Body of pancreas (tissue), 4 donors: ENCODE data around the gene ZMYND11. TPM values are rescaled to one million over a fixed set of nuclear protein-coding genes. Genes with fewer than 3 reads are reported as not detected.
A peak's percentile ranks its signal among the peaks of the same experiment; 100 is the strongest.

Source experiments
- ATAC-seq: fragments of 150-250 bp; one replicate; pipeline ENCODE4 v1.9.1; 2016
- DNase-seq, 4 donors: peaks; one replicate each; pipeline ENCODE4 v3.0.0-alpha.2; 2019
- H3K27ac ChIP-seq, 4 donors: fragments of 200-600 bp; sonication (generic); 1 replicate in 3 of 4; 2 replicates in 1 of 4; pipeline versions ENCODE4 v1.5.1 to v1.6.1; 2016 to 2019; ENCODE audit warnings: mild to moderate bottlenecking in 1 of 4, mixed read lengths in 1 of 4, moderate library complexity in 1 of 4
- H3K27me3 ChIP-seq, 2 donors: fragments of 200-600 bp; sonication (generic); one replicate each; pipeline ENCODE4 v1.6.0; 2016; ENCODE audit warnings: mild to moderate bottlenecking in 1 of 2
- H3K36me3 ChIP-seq, 2 donors: fragments of 200-600 bp; sonication (generic); replicated peaks in 1 of 2; 2 replicates each; pipeline ENCODE4 v1.5.1; 2016; ENCODE audit warnings: low read depth in 2 of 2; ENCODE audit not compliant: insufficient read depth in 1 of 2
- H3K4me1 ChIP-seq: fragments of 200-600 bp; sonication (generic); one replicate; pipeline ENCODE4 v1.6.0; 2016
- H3K4me3 ChIP-seq, 2 donors: fragments of 200-600 bp; sonication (generic); 1 replicate in 1 of 2; 2 replicates in 1 of 2; pipeline ENCODE4 v1.5.1; 2016 to 2019
- H3K9me3 ChIP-seq, 3 donors: fragments of 200-600 bp; sonication (generic); 1 replicate in 2 of 3; 2 replicates in 1 of 3; pipeline ENCODE4 v1.5.1; 2016
- CTCF ChIP-seq, 7 experiments: fragments of 450-650 bp in 4 of 7; fragments of 200-600 bp in 3 of 7; sonication (generic) in 3 of 7; IDR thresholded peaks; one replicate each; pipeline ENCODE4 v1.5.1; 2016 to 2019; ENCODE audit warnings: antibody characterized with exemption in 7 of 7
- POLR2A ChIP-seq, 3 donors: fragments of 450-650 bp; IDR thresholded peaks; one replicate each; pipeline ENCODE4 v1.6.1; 2016; ENCODE audit warnings: antibody characterized with exemption in 3 of 3, mild to moderate bottlenecking in 2 of 3
- WGBS, 2 donors: methylation state at CpG; one replicate each; pipeline ENCODE4 v1.1.5; 2017; 5-methylcytosine and 5-hydroxymethylcytosine counted together
- intact Hi-C: fragments of 100-400 bp; cut with DNase I; formaldehyde crosslinking; loops from one replicate; pipeline ENCODE4 v1.15.1; 2023
- total RNA-seq, 2 donors: library from RNA; depleted of rRNA; stranded (reverse); fragments of >200 nt; gene quantifications; one replicate each; pipeline ENCODE4 v1.1.0, GENCODE V29; 2016

ZMYND11 gene
- total RNA-seq, 2 donors from 2014 or later: 37.6 to 43.8 TPM

DNA sequence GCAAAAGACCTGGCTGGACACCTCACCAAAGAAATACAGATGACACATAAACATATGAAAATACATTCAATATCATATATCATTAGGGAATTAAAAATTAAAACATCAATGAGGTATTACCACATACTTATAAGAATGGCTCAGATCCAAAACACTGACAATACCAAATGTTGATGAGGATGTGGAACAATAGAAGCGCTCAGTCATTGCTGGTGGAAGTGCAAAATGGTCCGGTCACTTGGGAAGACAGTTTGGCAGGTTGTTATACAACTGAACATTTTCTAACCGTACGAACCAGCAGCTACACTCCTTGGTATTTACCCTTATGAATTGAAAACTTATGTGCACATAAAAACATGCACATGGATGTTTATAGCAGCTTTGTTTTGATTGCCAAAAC lies 38.5 kb downstream of the ZMYND11 start:
- no peaks in the 10 kb centered on the region for H3K36me3 ChIP-seq
- ATAC-seq: no peak
- TF ChIP-seq POLR2A (IDR thresholded peaks at IDR 0.05) (no peak), CTCF (IDR thresholded peaks at IDR 0.05) (no peak)
- no peaks in the 10 kb centered on the region for H3K9me3 ChIP-seq
- no peak for DNase-seq
- WGBS, 2 donors: 82 to 94% methylated on average over 4 of the region's 4 CpGs
- H3K4me1 ChIP-seq: peaks cover 5% of the 10 kb centered on the region
- H3K27me3 ChIP-seq: no peaks in the 10 kb centered on the region
- H3K27ac ChIP-seq: no peak overlapping the region
- intact Hi-C loops: no loop called here
- no peak overlapping the region for H3K4me3 ChIP-seq

DNA sequence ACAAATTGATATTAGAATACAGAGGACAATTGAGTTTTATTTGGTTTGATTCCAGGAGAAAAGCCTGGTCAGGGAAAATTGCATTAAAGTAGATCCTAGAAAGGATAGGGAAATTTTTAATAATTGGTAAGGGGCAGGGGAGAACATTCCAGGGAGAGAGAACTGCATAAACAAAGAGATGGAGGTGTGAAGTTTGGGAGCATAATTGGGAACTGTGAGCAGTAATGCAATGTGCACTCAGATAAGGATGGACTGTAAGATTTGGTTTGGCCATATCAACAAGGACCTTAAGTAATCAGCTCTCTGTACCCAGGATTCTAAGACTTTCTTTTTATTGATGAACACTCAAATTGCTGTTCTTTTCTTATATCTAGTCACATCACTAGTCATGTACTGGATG lies 41.4 kb downstream of the ZMYND11 start:
- intact Hi-C loops: no loop called here
- Histone ChIP-seq H3K36me3 (peaks cover 0 to 4% of the 10 kb centered on the region in 2 donors), H3K4me3 (no peak overlapping the region), H3K27me3 (no peaks in the 10 kb centered on the region), H3K4me1 (peaks cover 5% of the 10 kb centered on the region), H3K27ac (no peak overlapping the region), H3K9me3 (no peaks in the 10 kb centered on the region)
- ATAC-seq: no peak
- no peak for DNase-seq
- TF ChIP-seq CTCF (IDR thresholded peaks at IDR 0.05) (no peak), POLR2A (IDR thresholded peaks at IDR 0.05) (no peak)

DNA sequence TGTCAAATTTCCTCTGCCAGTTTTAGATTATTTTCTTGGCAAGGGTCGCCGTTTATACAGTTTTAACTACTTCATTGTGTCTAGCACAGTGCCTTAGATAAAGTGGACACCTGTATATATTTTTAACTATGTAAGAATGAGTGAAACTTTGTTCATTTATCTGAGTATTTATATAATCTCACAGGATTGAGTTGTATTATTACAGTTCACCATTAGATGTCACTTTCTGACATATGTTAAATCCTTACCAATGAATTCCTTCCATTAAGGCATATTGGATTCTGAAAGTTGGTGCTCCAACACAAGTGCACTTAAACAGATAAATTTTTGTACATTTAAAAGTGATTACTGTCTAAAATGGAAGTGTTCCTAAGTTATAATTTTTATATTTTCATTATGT lies 43.0 kb downstream of the ZMYND11 start:
- peaks cover 0 to 5% of the 10 kb centered on the region in 2 donors for H3K36me3 ChIP-seq
- 12 to 13% methylated on average over 2 of the region's 2 CpGs for WGBS, 2 donors
- H3K27ac ChIP-seq: no peak overlapping the region
- no peak overlapping the region for H3K4me3 ChIP-seq
- intact Hi-C loops: no loop called here
- no peak for TF ChIP-seq POLR2A (IDR thresholded peaks at IDR 0.05)
- TF ChIP-seq CTCF (IDR thresholded peaks at IDR 0.05): peak in 5 of 7 experiments; percentile 17 to 50 (median 45)
- ATAC-seq (no peak), DNase-seq (no peak)
- no peaks in the 10 kb centered on the region for H3K9me3 ChIP-seq
- no peaks in the 10 kb centered on the region for H3K27me3 ChIP-seq
- H3K4me1 ChIP-seq: peaks cover 5% of the 10 kb centered on the region

GRCh38 chr10:178723-179122 lies 43.5 kb downstream of the ZMYND11 start:
- no peak overlapping the region for H3K27ac ChIP-seq
- DNase-seq: no peak
- no peaks in the 10 kb centered on the region for H3K9me3 ChIP-seq
- no peaks in the 10 kb centered on the region for H3K27me3 ChIP-seq
- H3K36me3 ChIP-seq: peaks cover 0 to 7% of the 10 kb centered on the region in 2 donors
- intact Hi-C loops: no loop called here
- TF ChIP-seq POLR2A (IDR thresholded peaks at IDR 0.05) (no peak), CTCF (IDR thresholded peaks at IDR 0.05) (no peak)
- no peak overlapping the region for H3K4me3 ChIP-seq
- H3K4me1 ChIP-seq: peaks cover 5% of the 10 kb centered on the region
- no peak for ATAC-seq

DNA sequence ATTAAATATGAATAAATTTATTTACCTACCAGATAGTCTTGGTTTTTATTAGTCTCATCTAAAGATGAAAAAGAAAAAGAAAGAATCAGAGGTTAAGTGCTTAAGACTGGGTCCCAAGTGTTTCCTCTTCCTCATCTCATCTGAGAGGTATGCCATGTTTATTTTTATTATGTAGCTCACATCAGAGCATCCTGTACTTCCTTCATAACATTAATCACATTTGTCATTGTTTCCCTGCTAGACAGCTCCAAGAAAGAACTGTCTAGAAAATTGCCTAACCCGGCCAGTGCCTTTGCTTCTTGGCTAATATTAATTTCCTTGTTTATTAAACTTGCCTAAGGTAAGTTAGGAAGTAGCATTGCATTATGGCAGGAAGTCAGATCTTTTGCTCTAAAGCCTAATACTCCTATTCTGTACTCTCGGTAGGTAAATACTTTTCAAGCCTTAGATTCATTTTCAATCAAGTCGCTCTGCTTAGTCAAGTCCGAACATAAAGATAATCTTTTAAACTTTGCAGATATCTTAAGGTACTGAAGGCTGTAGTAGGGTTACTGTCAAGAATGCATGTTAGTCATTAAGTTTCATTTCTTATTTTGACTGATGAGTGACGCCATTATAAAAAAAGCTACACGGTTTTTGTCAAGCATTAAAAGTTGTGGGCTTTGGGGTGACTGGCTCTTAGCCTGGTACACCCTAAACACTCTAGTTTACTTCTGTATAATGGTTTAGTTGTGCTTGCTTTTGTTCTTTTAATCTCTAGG lies 47.4 kb downstream of the ZMYND11 start:
- no peaks in the 10 kb centered on the region for H3K9me3 ChIP-seq
- 85 to 90% methylated on average over 6 of the region's 6 CpGs for WGBS, 2 donors
- H3K27me3 ChIP-seq: no peaks in the 10 kb centered on the region
- TF ChIP-seq POLR2A (IDR thresholded peaks at IDR 0.05): no peak
- no peak for TF ChIP-seq CTCF (IDR thresholded peaks at IDR 0.05)
- DNase-seq: no peak
- H3K27ac ChIP-seq: no peak overlapping the region
- intact Hi-C loops: no loop called here
- H3K36me3 ChIP-seq: peaks cover 0 to 7% of the 10 kb centered on the region in 2 donors
- ATAC-seq: no peak
- H3K4me3 ChIP-seq: no peak overlapping the region
- peaks cover 5% of the 10 kb centered on the region for H3K4me1 ChIP-seq
